GM21786 (cell line): ENCODE data around the gene BMPR2.
"Not testable (repeated sequence)": the region's sequence is repeated elsewhere in the genome, so short reads cannot be mapped to it uniquely, and the experiment has no call there.

Experiments used
- ATAC-seq: cut with Tn5 transposase; IDR thresholded peaks from one replicate; pipeline ENCODE4 v1.9.1; 2021; ENCODE audit not compliant: unreplicated experiment

BMPR2 gene

GRCh38 chr2:202444000-202444399, 67.9 kb downstream of the BMPR2 start:
- no peak for ATAC-seq

- ATAC-seq = no peak
Observed at GRCh38 chr2:202449344-202449743, 73.2 kb downstream of the BMPR2 start.

DNA sequence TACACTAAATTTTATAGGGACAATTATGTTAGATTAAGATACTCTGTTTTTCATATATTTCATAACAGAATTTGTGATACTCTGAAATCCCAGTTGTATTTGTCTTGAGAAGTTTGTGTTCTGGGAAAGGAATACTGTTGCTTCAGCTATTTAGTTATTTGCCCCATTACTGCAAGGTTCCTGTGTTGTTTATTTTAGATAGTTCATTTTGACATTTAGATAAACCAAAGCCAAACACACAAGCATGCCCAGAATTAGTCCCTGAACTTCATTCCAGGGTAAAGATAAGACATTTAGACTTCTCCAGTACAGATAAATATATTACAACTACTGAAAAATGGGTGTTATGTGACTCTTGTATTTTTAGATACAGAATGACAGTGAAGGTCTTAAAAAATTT, 74.7 kb downstream of the BMPR2 start:
- ATAC-seq = no peak

- no peak for ATAC-seq
Observed at GRCh38 chr2:202452744-202453143, 76.6 kb downstream of the BMPR2 start.

- no peak for ATAC-seq
Observed at GRCh38 chr2:202454536-202454935, 78.4 kb downstream of the BMPR2 start.

DNA sequence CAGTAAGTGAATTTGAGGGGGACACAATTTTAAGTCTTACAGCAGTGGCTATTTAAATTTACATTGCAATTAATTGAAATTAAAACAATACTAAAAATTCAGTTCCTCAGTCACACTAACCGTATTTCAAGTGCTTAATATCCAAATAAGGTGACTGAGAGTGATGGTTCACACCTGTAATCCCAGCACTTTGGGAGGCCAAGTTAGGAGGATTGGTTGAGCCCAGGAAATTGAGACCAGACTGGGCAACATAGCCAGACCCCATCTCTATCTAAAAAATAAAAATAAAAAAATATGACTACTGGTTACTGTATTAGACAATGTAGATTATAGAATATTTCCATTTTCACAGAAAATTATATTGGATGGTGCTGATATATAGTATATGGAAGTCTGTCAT, 79.0 kb downstream of the BMPR2 start:
- ATAC-seq = no peak

DNA sequence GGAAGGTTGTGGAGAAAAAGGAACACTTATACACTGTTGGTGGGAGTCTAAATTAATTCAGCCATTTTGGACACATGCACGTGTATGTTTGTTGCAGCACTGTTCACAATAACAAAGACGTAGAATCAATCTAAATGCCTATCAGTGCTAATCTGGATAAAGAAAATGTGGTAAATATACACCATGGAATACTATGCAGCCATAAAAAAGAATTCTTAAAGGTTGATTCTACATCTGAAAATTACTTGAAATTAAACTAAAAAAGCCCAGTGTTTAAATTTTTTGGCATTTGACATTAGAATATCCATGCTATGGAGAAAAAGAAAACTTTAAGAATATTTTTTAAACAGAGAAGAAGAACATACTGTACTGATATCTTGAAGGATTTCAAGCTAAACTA, 84.0 kb downstream of the BMPR2 start:
- no peak for ATAC-seq

- no peak for ATAC-seq
Observed at GRCh38 chr2:202479090-202479489, 103.0 kb downstream of the BMPR2 start.

DNA sequence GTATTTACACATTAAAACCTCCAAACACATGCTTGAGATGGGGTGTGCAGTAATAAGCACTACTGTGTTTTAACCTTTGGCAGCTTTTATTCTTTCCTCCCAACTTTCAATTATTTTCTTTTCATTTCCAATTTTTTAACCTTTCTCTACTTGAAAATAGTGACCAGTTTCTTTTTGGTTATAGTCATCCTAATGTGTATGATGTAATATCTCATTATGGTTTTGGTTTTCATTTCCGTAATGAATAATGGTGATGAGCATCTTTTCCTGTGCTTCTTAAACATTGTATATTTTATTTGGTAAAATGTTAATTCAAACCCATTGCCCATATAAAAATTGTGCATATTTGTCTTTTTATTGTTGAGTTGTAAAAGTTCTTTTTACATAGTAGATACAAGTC, 103.5 kb downstream of the BMPR2 start:
- ATAC-seq = no peak

GRCh38 chr2:202486351-202486750, 110.2 kb downstream of the BMPR2 start:
- no peak for ATAC-seq

DNA sequence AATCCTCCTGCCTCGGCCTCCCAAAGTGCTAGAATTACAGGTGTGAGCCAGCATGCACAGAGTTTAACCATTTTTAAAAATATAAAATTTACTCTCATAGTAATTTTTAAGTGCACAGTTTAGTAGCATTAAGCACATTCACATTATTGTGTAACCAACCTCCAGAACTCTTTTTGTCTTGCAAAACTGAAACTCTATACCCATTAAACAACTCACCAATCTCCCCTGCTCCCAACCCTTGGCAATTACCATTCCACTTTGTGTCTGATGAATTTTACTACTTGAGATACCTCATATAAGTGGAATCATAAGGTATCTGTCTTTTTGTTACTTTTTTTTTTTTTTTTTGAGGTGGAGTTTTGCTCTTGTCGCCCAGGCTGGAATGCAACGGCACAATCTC, 112.5 kb downstream of the BMPR2 start:
- ATAC-seq = no peak

DNA sequence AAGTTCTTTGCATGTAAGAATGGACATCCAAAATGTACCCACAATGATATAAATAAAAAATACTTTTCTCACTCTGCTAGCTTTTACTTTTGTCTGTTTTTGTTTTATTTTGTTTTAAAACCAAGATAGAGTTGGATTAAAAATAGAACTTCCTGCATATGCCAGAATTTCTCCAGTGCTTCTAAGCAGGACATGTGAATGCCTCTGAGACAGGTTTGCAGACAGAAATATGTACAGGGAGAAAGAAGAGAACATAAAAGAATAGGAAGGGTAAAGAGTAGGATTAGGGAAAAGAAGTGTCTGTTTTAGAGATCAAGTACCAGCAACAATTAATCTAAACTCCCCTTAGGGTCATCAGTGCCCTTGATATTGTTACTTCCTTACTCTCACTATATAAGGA, 114.4 kb downstream of the BMPR2 start:
- no peak for ATAC-seq

DNA sequence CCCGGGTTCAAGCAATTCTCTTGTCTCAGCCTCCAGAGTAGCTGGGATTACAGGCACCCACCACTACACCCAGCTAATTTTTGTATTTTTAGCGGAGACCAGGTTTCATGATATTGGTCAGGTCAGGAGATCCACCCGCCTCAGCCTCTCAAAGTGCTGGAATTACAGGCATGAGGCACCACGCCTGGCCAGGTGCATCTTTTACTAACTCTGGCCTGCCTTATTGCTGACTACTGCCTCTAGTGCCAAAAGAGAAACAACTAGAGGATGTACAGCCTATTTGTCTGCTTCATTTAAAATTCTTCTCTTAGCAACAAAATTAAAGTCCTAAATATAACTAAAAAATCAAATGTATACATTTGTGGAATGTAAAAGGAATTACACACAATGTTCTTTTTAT, 115.4 kb downstream of the BMPR2 start:
- no peak for ATAC-seq

DNA sequence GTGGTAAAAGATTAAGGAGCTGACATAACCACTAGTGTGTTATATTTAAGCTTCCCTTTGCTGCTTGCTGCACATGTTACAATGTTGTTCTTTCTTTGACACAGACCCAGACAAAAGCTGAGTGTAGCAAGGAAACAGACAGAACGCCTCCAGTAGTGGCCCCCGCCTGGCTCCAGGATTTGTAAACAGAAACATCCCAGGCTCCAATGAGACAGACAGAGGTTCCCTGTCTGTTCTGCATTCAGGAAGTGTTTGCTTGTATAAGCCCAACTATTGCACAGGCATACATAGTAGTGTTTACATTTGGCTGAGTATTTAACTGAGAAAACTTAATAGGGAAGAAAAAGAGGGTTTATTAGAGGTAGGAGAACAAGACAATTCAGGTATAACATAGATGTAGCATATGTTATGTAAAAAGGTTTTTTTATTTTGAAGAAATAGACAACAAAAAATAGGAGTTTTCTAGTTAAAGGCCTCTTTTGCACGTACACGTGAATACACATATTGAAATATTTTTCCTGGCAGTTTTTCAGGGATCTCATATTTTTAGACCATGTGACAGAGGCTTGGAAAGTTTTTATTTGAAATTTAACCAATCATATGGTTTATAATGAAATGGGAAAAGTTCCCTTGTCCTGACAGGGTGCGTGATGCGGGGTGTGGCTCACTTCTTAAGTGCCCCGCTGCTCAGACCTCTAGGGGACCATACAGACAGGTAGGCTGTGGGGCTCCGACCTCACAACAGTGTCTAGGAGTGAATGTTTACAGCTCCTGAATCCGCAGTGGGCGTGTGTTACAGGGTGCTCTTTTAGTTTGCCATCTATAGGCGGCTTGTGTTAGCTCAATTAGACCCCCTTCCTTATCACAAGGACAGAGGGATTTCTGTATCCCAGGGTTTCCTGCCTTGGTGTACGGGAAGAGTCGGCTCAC, 118.4 kb downstream of the BMPR2 start:
- no peak for ATAC-seq

DNA sequence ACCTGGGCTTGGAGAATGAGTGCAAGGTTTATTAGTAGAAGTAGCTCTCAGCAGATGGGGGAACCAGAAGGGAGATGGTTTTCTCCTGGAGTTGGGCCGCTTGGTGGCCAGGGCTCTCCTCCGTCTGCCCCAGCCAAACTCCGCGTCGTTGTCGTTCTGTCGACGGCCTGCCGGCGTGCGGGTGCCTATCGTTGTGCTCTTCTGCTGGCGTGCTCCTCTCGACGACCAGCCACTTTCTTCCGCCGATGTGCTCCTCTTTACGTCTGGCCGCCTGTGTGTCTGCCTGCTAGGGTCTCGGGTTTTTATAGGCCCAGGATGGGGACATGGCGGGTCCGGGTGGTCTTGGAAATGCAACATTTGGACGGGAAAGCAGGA, 119.1 kb downstream of the BMPR2 start:
- ATAC-seq = no peak

DNA sequence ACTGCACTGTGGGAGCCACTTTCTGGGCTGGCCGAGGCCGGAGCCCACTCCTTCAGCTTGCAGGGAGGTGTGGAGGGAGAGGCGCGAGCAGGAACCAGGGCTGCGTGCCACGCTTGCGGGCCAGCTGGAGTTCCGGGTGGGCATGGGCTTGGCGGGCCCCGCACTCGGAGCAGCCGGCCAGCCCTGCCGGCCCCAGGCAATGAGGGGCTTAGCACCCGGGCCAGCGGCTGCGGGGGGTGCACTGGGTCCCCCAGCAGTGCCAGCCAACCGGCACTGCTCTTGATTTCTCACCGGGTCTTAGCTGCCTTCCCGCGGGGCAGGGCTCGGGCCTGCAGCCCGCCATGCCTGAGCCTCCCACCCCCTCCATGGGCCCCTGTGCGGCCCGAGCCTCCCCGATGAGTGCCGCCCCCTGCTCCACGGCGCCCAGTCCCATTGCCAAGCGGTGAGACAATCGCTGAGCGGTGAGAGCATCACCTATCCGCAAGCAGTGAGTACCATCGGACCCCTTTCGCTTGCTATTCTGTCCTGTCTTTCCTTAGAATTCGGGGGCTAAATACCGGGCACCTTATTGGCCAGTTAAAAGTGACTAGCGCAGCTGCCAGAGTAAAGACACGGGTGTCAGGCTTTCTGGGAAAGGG, 120.8 kb downstream of the BMPR2 start:
- not testable (repeated sequence) for ATAC-seq

- not testable (repeated sequence) for ATAC-seq
Observed at GRCh38 chr2:202497473-202497866, 121.3 kb downstream of the BMPR2 start.

GRCh38 chr2:202499841-202500240, 123.7 kb downstream of the BMPR2 start:
- ATAC-seq = not testable (repeated sequence)

- not testable (repeated sequence) for ATAC-seq
Observed at GRCh38 chr2:202503276-202503675, 127.1 kb downstream of the BMPR2 start.

GRCh38 chr2:202508686-202509085, 132.6 kb downstream of the BMPR2 start:
- ATAC-seq = no peak

GRCh38 chr2:202510911-202511310, 134.8 kb downstream of the BMPR2 start:
- ATAC-seq = no peak

- ATAC-seq = no peak
Observed at GRCh38 chr2:202512176-202512575, 136.0 kb downstream of the BMPR2 start.
